GM21825 (cell line): Measurements from ENCODE around the gene ARHGAP1.
"Not testable (repeated sequence)": the region's sequence is repeated elsewhere in the genome, so short reads cannot be mapped to it uniquely, and the experiment has no call there.

Experiments
- ATAC-seq: cut with Tn5 transposase; IDR thresholded peaks from one replicate; pipeline ENCODE4 v1.9.1; 2021; ENCODE audit warnings: mild to moderate bottlenecking, moderate library complexity; ENCODE audit not compliant: unreplicated experiment

ARHGAP1 gene

DNA sequence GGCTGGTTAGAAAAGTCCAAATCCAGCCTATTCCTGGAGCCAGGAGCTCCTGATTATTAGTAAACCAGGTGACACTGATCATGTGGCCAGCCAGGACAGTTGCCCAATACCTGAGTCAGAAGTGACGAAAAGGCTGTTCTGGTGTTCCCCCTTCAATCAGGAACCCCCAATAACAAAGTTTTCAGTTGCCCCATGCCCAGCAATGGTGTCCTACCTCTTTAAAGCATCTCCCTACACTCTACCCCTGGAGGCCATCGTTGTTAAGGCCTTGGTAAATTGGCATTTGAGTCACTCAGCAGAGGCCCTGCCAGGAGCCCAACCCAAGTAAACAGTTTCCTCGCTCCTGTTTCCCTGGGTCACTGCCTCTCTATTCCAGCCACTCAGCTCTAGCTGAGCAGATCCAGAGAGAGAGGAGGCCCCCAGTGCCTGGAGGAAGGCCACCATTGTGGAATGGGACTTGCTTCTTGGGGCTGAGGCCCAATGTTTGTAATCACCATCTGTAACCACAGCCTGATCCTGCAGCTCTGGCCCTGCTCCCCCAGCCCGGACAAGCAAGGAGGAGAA lies 25.0 kb downstream of the ARHGAP1 start:
- ATAC-seq = no peak

DNA sequence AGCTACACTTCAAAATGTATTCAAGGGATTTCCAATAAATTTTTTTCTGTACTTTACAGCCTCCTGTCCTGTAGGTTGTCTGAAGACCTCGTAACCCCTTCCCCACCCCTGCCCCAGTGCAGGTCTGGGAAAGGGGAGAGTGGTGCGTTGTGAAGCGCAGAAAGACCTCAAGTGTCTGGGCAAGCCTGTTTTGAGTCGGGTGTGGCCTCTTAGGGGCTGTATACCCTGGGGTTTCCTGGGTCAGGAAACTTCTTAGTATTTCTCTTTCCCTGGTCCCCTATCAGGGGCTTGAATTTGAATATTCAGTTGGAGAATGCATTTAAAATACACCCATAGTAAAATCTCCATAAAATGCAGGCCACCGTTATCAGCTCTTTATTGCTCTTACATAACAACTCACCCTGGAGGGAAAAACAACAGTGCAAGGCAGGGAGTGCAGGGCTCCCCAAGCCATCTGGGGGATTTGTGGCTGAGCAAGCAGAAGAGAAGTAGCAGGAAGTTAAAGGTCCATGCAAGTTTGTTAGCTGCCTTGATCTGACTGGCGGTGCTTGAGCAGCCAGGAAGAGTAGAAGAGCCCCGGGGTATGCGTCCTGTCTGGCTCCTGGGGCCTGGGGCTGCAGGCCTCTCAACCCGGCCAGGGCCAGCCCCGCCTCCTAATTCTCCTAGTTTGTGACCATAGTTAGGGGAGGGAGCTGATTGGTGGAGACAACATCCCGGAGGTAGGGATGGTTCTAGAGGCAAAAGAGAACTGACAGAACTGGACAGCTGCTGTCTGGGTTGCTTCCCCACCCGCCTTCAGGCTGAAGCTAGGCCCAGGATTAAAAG lies 25.7 kb downstream of the ARHGAP1 start:
- no peak for ATAC-seq

DNA sequence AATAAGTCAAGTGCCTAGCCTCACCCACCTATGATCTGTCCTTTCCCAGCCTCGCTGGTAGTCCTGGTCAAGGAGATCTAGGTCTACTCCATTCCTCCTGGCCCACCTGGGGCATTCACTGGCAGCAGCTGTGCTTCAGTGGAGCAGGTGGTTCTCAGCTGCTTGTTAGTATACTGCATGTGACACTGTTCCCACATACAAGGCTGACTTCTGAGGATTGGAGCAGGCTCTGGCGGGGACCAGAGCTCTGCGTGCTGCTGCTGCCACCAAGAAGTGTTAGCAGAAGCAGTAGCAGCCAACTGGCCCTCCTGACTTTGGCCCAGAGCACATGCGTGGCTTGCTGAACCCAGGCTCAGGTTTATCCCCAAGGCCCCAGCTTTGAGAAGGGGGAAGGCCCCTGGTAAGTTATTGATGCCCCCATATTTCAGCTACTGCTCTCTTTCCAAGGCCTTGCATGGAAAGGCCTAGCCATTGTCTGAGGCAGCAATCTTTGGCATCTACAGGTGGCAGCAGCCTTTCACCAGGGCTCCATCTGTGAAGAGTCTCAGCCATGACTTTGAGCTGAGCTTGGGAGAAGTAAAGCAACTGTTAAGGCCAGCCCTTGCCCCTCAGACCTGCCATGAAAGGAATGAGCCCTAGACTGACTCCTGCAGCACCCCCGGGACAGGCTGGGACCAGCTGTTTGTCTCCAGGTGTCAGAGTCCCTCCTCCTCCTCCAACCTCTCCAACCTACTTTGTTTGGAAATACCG lies 26.5 kb downstream of the ARHGAP1 start:
- ATAC-seq = no peak

DNA sequence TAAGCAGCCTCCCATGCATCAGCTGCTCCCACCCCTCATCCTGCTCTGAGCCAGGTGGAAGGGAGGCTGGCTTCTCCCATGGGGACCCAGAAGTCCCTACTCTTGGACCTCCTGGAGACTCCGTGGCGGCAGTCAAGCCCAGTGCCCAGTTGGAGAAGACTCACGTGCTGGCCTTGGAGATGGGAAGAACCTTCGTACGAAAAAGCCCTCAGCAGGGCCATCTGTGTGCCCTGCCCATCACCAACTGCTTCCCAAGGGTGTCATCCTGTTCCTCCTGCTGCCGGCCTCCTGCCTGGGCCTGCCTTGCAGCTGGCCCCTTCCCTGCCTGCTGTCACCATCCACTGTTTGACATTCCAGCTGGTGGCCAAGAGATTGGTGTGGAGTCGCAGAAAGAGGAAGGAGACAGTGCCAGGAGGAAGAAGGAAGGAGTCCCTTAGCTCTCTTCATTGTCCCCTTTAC lies 28.0 kb downstream of the ARHGAP1 start:
- ATAC-seq = no peak

DNA sequence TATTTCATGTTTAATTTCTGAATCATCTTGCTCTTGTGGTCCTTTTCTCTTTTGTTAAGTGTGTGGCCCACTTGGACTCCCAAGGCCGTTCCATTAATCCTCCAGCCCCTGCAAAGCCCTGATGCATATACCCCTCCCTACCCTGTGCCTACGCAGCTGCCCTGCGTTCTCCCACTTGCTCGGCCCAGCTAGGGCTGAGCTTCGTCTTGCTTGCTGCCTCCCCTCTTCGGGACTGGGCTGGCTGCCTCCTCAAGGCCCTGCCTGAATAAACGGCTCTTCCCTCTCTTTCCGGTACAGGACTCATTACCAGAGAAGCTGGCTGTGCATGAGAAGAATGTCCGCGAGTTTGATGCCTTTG lies 28.5 kb downstream of the ARHGAP1 start:
- ATAC-seq = no peak

DNA sequence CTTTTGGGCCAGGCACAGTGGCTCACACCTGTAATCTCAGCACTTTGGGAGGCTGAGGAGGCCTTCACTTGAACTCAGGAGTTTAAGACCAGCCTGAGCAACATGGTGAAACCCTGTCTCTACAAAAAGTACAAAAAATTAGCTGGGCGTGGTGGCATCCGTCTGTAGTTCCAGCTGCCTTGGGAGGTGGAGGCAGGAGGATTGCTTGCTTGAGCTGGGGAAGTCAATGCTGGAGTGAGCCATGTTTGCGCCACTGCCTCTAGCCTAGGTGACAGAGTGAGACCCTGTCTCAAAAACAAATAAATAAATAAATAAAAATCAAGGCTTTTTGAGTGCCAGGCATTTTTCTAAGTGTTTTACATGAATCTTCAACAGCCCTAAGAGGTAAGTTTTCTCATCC lies 29.9 kb downstream of the ARHGAP1 start:
- ATAC-seq = not testable (repeated sequence)

DNA sequence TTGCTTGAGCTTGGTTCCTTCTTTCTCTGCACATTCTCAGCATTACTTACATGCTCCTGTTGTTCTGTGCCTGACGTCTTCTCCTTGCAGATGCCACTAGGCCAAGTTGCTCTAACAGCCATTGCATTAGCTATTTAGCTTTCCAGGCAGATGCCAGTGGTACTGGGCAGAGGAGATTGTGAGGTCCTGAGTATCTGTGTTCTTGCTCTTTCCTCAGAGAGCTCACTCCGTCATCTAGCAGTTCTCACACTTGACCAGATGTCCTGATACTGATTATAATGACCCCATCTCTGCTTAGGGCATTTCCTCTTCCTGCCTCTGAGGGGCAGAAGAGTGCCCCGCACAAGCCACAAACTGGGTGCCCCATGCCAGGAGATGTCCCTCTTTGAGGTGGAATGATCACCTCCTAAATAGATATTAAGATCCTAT lies 30.7 kb downstream of the ARHGAP1 start:
- no peak for ATAC-seq

DNA sequence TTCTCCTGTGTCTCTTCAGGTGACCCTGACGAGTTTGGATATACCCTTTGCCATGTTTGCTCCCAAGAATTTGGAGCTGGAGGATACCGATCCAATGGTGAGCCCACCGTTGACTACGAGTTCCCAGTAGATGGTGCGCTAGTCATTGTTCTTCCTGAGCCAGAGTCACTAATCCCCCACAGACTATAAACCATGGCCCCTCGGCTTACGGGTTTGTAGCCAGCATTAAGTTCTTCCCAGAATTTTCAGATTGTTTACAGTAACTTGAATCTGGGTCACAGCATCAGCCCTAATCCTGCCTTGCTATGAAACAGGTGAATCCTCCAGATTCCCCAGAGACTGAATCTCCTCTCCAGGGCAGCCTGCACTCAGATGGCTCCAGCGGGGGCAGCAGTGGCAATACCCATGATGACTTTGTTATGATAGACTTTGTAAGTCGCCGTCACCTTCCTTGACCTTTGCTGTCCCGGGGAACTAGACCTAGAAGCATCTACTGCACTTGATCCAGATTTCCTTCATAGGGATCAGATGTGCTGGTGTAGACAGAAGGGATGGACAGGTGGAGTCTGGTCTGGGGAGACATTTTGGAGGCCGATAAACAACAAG lies 31.8 kb downstream of the ARHGAP1 start:
- no peak for ATAC-seq

DNA sequence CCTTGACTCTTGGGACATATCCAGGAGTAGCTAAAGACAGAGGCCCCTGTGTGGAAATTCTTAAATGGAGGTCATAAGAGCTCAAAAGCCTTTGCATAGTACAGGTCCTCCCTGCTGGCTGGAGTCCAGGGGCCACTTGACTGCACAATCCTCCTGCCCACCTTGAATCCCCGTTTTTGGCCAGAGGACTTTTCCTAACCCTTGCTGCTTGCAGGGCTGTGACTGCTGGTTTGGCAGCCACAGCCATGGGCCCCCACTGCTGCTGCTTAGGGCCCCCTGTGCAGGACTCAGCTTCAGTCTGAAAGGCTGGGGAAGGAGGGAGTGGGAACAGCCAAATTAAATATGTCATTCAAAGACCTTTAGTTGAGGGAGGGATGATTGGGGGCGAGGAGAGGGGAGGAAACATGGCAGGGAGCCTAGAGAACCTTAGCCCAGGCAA lies 33.4 kb downstream of the ARHGAP1 start:
- ATAC-seq = no peak

DNA sequence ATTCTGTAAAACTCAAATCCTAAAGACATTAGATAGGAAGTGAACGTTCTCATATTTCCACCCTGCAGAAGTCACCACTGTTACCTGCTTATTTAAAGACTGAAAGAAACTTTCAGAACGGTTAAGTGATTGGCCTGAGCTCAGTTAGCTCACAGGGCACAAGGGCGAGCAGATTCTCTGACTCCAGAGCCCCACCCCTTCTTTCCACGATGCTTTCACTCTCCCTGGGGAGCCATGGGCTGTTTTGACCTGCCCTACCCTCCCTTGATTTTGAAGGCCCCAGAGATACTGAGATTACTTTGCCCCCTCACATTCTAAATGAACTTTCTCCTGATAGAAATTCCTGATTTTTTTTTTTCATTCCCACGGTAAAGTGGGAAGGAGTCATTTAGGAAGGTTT lies 33.9 kb downstream of the ARHGAP1 start:
- no peak for ATAC-seq

DNA sequence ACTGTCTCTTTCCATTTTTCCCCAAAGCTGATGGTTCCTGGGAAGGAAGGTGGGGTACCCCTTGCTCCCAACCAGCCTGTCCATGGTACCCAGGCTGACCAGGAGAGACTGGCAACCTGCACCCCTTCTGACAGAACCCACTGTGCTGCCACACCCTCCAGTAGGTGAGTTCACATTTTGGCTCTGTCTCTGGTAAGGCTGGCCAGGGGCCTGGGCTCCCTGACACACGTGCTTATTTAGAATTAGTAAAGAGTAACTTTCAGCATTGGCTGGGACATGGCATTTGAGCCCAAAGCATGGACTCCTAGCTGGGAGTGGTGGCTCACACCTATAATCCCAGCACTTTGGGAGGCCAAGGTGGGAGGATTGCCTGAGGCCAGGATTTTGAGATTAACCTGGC lies 35.1 kb downstream of the ARHGAP1 start:
- no peak for ATAC-seq

DNA sequence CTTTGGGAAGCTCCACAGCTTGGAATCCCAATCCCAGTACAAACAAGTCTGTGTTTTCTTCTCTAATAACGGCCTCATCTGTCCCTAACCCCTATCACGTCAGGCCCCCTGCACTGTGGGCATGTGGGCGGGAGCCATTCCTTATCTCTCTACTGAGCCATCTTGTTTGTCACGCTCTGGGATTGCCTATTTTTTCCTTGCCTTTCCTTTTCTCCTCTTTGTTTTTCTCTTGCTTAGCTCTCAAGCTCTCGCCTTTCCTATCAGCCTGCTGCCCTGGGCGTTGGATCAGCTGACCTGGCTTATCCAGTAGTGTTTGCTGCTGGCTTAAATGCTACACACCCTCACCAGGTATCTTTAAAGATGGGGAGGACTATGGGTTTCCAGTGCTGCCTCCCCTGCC lies 35.8 kb downstream of the ARHGAP1 start:
- no peak for ATAC-seq

DNA sequence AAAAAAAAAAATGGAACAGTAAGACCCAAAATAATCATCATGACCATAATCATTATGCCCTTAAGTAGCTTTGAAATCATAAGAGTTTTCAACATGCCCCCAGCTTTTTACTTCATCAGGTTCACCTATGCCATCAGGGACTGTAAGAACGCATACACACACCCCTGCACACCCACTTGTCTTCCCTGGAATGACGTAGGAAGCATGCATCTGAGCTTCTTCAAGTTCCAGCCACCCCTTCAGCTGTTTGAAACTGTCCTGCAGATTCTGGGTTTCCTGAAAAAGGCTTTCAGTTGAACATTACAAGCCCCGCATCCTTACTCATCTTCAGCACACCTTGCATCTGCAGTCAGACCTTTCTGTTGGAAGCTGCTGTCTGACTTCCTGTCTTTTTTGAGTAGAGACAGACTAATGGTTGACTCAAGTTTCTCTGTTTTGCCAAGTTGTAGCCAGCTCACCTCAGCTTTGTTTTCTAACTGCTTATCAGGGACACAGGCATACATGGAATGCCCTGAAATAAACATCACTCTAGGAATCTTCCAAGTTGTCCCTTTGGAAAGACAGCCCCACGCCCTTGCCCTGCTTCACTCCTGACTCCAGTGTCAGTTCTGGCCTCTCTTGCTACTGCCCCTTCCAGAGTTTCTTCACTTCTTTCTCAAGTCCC lies 37.0 kb downstream of the ARHGAP1 start:
- ATAC-seq = no peak

DNA sequence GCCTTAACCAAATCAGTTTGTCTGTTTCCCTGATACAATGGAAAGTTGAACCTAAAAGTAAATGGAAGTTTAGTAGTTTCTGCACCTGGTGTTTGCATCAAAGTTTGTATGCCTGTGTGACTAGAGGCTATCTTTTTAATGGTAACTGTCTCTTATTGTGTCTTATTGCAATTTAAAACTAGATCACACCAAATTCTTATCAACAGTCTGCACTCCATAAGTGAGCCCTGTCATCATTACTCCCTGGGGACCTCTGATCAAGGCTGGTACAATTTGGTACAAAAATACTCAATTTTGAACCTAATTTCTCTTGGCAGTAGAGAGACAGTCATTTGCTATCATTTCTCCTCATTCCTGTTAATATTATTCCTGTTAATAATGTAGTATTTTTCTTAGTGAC lies 38.1 kb downstream of the ARHGAP1 start:
- no peak for ATAC-seq

DNA sequence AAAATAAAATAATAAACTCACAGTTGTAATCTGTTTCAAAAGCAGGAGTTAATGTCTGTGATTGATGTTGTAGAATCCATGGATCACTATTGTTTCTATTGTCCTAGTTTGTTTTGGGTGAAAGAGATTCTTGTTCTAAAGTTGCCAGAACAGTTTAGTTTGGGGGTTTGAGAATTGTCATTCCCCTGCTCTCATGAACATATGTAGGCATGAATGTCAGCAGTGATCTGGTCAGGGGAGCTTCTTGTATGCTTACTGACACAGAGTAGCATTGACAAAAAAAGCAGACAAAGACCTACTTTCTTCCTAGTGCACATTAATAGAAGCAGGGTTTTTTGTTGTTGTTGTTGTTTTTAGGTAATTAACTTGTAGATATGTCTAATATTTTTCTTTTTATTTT lies 38.6 kb downstream of the ARHGAP1 start:
- no peak for ATAC-seq

DNA sequence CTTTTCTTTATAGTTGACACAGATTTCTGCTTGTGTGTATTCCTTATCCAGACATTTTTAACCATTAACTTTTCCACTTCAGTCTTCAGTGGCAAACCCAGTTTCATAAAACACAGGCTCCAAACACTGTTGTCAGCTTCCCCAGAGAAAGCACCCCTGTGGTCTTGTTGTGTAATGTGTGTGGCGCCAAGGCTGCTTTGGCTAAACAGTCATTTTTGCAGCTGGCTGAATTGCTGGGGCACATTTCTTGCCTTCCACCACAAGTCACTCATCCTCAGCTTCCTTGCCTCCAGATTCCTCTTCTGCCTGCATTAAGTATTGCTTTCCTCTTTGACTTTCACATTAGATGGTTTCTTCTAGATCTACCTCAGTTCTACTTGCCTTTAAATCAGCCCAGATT lies 40.5 kb downstream of the ARHGAP1 start:
- no peak for ATAC-seq

DNA sequence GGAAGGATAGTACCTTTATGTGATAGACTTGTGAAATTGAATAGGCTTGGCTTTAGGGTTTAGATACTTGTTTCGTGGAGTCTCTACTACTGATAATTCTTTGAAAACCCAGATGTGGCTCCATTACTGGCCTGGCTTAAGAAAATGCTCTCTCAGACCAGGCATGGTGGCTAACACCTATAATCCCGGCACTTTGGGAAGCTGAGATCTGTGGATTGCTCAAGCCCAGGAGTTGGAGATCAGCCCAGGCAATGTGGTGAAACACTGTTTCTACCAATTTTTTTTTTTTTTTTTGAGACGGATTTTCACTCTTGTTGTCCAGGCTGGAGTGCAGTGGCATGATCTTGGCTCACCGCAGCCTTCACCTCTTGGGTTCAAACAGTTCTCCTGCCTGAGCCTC lies 42.2 kb downstream of the ARHGAP1 start:
- ATAC-seq = no peak

DNA sequence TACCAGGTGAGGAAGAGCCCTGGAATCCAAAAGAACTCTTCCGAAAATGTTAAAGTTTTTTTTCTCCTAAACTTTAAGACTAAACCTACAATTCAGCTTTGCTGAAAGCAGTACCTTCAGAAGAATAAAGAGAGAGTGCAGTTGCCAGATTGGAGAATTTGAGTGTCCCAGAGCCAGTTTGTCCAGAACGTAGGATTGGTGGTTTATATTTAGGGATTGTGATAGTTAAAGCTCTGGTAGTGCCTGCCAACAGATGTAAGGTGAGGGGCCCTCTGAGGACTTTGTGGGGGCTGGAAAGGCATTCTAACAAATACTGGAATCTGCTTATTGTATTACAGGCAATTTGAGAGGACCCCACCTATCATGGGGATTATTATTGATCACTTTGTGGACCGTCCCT lies 43.2 kb downstream of the ARHGAP1 start:
- ATAC-seq = no peak

DNA sequence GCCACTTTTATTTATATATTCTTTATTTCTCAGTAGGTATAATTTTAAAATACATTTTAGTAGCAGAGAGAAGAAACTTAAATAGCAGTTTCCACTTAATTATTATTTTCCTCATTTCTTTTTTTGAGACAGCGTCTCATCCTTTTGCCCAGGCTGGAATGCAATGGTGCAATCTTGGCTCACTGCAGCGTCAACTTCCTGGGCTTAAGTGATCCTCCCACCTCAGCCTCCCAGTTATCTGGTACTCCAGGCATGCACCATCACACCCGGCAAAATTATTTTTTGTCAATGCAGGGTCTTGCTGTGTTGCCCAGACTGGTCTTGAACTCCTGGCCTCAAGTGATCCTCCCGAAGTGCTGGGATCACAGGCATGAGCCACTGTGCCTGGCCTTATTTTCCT lies 44.8 kb downstream of the ARHGAP1 start:
- no peak for ATAC-seq

DNA sequence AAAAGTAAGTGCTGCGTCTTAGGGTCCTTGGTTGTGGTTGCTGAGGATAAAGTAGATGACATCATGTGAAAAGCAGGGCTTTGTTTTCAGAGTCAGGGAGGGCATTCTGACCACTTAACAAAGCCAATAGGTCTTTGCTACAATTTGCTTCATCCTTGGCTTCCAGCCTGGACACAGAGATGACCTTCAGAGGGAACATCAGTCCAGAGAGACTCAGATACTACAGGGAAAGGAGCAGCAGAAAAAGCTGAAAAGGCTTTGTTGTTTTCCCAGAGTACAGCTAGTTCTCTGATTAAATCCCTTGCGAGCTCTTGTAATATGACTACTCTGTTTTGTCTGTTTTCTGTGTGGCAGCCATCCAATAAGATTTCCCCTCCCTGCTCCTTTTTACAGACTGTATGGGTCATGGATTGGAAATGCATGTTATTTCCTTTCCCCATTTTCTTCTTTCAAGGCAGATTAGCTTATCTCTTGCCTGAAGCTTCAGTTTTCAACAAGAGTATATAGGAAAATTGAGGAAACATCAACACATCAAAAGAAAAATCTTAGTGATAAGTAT lies 51.2 kb downstream of the ARHGAP1 start:
- no peak for ATAC-seq

DNA sequence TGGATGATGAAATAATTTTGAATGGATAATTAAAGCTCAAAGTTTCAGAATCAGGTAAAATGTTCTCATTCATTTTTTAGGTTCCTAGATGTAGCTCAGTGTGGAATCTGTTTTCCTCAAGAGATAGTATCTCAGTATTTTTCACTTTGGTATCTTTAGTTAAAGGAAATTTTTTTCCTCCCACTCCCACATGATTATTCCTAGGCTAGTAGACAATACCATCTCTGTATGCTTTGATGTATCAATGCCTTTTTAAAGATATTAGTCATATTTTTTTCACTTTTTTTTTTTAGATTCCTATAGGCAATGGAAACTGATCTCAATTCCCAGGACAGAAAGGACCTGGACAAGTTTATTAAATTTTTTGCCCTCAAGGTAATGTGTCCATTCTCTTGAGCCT lies 56.4 kb downstream of the ARHGAP1 start:
- no peak for ATAC-seq
